HepG2 (cell line): Measurements from ENCODE around the gene FAF1. TPM values are rescaled to one million over a fixed set of nuclear protein-coding genes. Genes with fewer than 3 reads are reported as not detected.

ENCODE experiments used
- JDP2 ChIP-seq: sonication (generic); formaldehyde crosslinking; IDR thresholded peaks from 2 replicates; pipeline ENCODE4 v1.8.1; 2022; ENCODE audit warnings: missing genetic modification reagents, borderline replicate concordance
- MAFF ChIP-seq: IDR thresholded peaks from 2 replicates; pipeline ENCODE4 v1.6.1; 2011; ENCODE audit warnings: low read depth, low read length, improper control_type of control experiment
- MBD4 ChIP-seq: IDR thresholded peaks from 2 replicates; pipeline ENCODE4 v1.6.1; 2012; ENCODE audit warnings: low read length, inconsistent platforms, borderline replicate concordance
- MIER2 ChIP-seq: IDR thresholded peaks from 2 replicates; pipeline ENCODE4 v1.6.1; 2016; ENCODE audit warnings: missing biosample characterization, missing genetic modification reagents
- NCOA1 ChIP-seq: sonication (generic); formaldehyde crosslinking; IDR thresholded peaks from 2 replicates; pipeline ENCODE4 v1.9.0; 2021; ENCODE audit warnings: missing genetic modification reagents
- SIN3A ChIP-seq: IDR thresholded peaks from 2 replicates; pipeline ENCODE4 v1.6.1; 2011; ENCODE audit warnings: low read depth, mild to moderate bottlenecking, control low read depth, low read length, borderline replicate concordance
- TOE1 ChIP-seq: sonication (generic); formaldehyde crosslinking; IDR thresholded peaks from 2 replicates; pipeline ENCODE4 v1.4.0; 2020; ENCODE audit warnings: mild to moderate bottlenecking, missing genetic modification reagents
- ZBTB3 ChIP-seq: sonication (generic); formaldehyde crosslinking; IDR thresholded peaks from 2 replicates; pipeline ENCODE4 v1.4.0; 2020; ENCODE audit warnings: low read depth, mild to moderate bottlenecking, moderate library complexity, missing genetic modification reagents, borderline replicate concordance
- ZNF441 ChIP-seq: sonication (generic); formaldehyde crosslinking; IDR thresholded peaks from 2 replicates; pipeline ENCODE4 v1.7.0; 2021; ENCODE audit warnings: missing genetic modification reagents, borderline replicate concordance
- ZNF609 ChIP-seq: sonication (generic); formaldehyde crosslinking; IDR thresholded peaks from 2 replicates; pipeline ENCODE4 v1.4.0; 2020; ENCODE audit warnings: mild to moderate bottlenecking, missing genetic modification reagents, borderline replicate concordance
- polyA plus RNA-seq, 8 experiments: library from polyadenylated mRNA; depleted of rRNA in 3 of 8; stranded (reverse) in 7 of 8; unstranded in 1 of 8; fragments of >200 nt; fragmentation: Illumina TruSeq in 4 of 8; extraction: Trizol in 4 of 8; gene quantifications; 2 replicates each; pipeline versions ENCODE4 v1.2.1 to v1.2.3, GENCODE V29; 2011 to 2016; ENCODE audit warnings: low read depth in 4 of 8, missing spikeins in 1 of 8, mixed read lengths in 1 of 8; ENCODE audit not compliant: insufficient read depth in 1 of 8
- total RNA-seq, 5 experiments: library from RNA; depleted of rRNA; stranded (reverse); fragments of >200 nt; fragmentation: Illumina TruSeq; extraction: Trizol; gene quantifications; 2 replicates each; pipeline ENCODE4 v1.2.3, GENCODE V29; 2016; ENCODE audit warnings: low read depth in 1 of 5

FAF1 gene
- total and polyA plus RNA-seq, 2 of the 13 experiments (the other 11 are each of a cell fraction or from before 2014, with no cell fraction given): 19.4 to 63.3 TPM

GRCh38 chr1:50426702-50427085 is 533.4 kb downstream of the FAF1 start (continued):
- TF ChIP-seq MAFF: no peak
- no peak for TF ChIP-seq TOE1
- no peak for TF ChIP-seq MBD4
- TF ChIP-seq NCOA1: no peak
- no peak for TF ChIP-seq ZNF441 (CRISPR knock-in tag)
- TF ChIP-seq MIER2: no peak
- no peak for TF ChIP-seq SIN3A
- TF ChIP-seq JDP2 (CRISPR knock-in tag): no peak
- TF ChIP-seq ZBTB3: no peak
- no peak for TF ChIP-seq ZNF609
- TF ChIP-seq, all 625 proteins: peak for 0
